Amniotic stem cell (primary cell): ENCODE data around the gene RIC8A.
A peak's percentile ranks its signal among the peaks of the same experiment; 100 is the strongest.
"Not testable (repeated sequence)": the region's sequence is repeated elsewhere in the genome, so short reads cannot be mapped to it uniquely, and the experiment has no call there.

Experiments
- DNase-seq: peaks from one replicate; lab custom pipeline; 2025; lab: John Stamatoyannopoulos, UW

RIC8A gene

DNA sequence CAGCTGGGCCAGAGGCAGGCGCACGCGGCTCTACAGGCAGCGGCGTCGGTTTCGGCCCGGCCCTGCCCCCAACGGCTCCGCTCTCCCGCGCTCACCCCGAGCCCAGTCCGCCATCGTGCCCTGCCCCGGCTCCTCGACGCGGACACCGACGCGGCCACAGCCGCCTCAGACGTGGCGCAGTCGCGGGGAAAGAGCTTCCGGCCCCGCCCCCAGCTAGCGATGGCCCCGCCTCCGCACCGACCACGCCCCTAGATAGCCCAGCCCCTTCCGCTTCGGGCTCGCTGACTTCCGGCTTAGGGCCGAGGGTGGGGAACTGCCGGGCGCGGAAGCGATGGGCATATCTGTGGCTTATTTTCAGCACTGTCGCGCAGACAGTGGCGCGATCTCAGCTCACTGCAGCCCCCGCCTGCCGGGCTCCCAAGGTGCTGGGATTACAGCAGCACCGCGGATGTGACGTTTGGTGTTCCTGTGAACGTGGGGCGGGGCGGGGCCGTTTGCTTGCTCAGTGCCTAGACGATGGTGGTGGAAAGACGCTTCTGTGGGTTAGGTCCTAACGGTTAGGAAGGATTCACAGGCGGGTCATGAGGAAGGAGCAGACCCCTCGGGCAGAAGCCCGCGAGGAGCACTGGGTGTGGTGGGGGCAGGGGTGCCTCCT, at the start of gene RIC8A, which contains the start of gene BET1L:
RIC8A (plus strand) TSS at position 501 of the 655 bp plus-strand sequence. CDS start 1,147 bp downstream, outside the sequence.
BET1L (minus strand) TSS at position 192 of the 655 bp plus-strand sequence; CDS start at position 114, 78 bp downstream.
- DNase-seq, result peak; percentile 94

DNA sequence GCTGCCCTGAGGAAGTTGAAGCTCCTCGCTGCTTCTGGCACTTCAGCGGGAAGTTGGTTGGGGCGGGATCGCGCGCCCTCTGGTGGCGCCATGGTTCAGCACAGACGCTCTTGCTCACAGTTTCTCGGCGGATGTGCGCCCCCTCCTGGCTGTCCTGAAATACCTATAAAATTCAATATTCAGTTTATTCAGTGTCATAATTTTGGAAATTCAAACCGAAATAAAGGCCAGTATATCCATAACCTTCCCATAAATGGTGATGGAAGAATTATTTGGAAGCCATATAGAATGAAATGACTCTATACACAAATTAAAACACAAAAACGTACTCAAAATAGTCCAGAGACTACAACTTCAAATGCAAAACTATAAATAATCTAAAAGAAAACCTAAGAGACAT, 27.3 kb upstream of the RIC8A start:
- not testable (repeated sequence) for DNase-seq

DNA sequence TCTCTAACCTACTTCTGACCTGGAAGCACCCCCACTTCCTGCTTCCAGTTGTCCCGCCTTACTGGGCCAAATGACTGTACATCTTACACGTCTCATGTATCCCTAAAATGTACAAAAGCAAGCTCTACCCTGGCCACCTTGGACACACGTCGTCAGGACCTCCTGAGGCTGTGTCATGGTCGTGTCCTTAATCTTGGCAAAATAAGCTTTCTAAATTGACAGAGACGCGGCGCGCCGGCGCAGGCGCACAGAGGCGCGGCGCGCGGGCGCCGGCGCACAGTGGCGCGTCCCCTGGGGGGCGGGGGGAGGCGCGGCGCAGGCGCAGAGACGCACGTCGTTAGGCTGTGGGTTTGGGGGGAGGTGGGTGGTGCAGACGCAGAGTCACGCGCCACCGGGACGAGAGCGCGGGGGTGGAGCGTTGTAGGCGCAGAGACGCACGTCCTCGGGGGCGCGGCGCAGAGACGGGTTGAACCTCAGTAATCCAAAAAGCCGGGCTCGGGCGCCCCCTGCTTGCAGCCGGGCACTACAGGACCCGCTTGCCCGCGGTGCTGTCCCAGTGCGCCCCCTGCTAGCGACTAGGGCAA, 18.2 kb upstream of the RIC8A start:
- DNase-seq, result not testable (repeated sequence)

DNA sequence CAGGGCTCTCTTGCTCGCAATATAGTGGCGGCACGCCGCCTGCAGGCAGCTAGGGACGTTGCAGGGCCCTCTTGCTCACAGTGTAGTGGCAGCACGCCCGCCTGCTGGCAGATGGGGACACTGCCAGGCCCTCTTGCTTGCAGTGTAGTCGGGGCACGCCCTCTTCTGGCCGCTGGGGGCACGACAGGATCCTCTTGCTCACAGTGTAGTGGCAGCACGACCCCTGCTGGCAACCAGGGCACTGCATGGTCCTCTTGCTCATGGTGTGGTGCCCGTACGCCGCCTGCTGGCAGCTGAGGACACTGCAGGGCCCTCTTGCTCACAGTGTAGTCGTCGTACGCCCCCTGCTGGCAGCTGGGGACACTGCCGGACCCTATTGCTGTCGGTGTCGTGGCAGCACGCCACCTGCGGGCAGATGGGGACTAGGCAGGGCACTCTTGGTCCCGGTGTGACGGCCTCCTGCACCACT, 17.6 kb upstream of the RIC8A start:
- DNase-seq, result not testable (repeated sequence)

DNA sequence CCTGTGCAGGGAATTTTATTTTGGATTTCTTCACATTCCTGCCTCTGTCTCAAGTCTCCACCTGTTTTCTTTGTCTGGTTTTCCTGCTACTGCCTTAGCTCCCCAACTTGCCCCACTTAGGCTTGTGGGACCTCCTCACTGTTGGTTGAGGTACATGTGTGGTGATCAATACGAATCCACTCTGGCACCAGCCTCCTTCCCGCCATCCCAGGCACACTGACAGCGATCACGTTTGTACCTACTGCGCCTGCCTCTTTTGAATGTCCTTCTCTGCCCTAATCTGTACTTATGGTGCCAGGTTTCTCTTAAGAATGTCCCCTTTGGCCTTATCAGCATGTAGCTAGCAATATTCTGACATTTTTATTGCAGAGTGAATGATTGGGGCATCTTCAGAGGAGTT, 17.0 kb upstream of the RIC8A start:
- not testable (repeated sequence) for DNase-seq

DNA sequence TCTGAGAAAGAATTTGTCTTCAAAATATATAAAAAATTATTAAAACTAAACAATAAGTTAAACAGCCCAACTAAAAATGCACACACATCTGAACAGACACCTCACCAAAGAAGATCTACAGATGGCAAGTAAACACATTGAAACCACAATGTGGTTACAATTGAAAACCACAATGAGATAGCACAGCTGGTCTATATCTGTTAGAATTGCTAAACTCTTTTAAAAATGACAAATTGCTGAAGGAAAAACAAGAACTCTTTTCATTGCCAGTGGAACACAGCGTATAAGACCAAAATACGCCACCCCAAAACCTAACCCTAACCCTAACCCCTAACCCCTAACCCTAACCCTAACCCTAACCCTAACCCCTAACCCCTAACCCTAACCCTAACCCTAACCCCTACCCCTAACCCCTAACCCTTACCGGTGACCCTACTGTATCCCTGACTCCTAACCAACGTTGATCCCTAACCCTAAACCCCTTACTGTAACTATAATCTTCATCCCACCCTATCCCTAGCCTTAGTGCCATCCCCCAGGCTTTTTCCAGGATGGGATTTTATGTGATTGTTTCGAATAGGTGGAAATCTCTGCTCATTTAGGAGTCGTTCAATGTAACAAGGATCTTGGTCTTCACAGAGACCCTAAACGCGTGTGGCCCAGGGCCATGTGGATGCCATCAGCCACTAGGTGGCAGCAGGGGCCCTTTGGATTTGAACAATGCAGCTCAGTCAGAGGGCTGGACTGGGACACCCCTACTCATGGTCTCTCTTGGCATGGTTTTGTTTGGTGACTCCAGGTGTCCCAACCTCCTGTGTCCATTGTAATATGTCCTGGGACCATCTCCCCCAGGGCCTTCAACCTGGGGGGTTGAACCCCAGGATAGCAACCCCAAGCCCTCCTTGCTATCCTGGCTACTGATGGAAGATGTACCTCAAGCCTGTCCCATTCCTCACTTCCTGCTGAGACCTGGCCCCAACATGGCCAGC, 15.7 kb upstream of the RIC8A start:
- DNase-seq, result not testable (repeated sequence)

DNA sequence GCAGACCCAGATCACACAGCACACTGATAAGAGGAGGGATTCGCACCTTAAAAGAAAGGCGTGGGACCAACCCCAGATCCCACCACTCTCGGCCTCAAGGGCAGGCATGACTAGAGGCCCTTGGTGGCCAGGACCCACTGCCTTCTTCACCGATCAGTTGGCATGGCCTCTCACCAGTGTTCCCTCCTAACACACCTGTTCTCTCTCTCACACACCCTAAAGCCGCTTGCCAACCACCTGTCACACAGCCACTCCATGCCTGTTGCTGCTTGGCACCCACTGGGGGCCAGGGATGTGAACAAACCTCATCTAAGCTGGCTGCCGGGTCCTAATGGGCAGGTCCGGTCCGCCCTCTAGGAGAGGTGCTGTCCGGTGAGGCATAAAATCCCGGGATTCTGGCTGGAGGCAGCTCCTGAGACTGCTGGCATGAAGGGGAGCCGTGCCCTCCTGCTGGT, 14.8 kb upstream of the RIC8A start, which contains the start of gene SCGB1C1:
SCGB1C1 (plus strand) TSS at position 405 of the 455 bp plus-strand sequence; CDS start at position 427, 22 bp downstream.
- DNase-seq, result not testable (repeated sequence)

DNA sequence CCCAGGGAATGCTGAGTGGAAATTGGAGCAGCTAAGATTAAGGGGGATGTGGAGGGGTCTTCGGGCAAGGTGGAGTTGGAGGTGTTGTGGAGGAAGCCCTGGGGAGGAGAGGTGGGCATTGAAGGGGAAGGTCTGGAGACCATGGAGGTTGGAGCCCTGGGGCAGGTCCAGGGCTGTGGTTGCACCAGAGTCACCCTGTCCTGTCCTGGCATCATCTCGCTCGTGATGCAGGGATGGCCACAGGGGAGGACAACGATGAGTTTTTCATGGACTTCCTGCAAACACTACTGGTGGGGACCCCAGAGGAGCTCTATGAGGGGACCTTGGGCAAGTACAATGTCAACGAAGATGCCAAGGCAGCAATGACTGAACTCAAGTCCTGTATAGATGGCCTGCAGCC, 14.0 kb upstream of the RIC8A start:
- not testable (repeated sequence) for DNase-seq

DNA sequence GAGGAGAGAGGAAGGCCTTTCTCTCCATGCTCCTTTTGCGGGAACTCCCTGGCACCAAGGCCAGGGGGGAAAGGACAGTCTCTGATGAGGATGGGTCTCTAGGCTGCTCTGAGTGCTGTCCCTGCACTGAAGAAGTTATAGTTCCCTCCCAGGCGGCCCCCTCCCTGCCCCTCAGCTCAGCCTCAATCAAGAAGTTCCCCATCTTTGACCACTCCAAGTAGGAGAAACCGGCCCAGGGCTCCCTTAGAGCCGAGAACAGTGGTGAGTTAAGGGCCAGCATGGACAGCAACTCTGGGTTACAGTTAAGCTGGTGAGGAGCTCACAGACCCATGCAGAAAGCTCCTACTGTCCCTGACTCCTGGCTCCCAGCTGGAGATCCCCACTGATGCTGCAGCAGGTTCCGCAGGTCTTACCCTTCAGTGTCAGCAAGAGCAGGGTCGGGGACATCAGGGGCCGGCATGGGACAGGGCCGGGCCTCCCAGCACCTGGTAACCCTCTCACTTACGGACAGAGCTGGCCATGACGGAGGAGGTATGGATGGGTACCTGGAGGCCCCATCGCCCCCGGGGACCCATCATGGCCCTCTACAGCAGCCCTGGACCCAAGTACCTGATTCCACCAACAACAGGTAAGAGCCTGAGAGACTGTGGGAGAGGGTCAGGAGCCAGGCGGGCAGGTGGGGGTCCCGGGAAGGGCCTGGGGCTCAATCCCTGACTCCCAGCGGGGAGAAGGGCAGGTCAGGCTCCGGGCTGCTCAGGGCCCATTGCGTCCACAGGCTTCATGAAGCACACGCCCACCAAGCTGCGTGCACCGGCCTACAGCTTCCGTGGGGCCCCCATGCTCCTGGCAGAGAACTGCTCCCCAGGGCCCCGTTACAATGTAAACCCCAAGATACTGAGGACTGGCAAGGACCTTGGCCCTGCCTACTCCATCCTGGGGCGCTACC, 10.4 kb upstream of the RIC8A start:
- DNase-seq, result no peak

DNA sequence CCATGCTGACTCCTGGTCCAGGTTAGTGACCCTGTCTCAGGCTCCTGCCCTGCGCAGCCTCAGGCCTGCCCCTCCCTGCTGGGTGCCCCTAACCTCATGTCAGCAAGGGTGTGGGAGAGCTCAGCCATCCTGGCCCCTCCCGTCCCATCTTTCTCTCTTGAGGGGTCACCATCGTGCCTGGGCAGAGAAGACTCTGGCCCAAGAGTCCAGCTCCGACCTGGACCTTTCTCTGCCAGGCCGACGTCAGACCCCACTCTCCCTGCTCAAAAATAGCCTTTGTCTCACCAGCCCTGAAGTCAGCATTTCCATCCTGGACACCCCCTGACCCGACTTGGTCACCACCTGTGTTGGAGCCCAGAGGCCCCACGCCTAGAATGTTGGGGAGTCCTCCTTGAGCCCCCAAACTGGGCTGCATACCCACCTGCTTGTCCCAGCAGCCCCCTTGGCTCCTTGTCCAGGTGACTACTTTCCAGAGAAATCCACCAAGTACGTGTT, 9.7 kb upstream of the RIC8A start:
- DNase-seq, result no peak

DNA sequence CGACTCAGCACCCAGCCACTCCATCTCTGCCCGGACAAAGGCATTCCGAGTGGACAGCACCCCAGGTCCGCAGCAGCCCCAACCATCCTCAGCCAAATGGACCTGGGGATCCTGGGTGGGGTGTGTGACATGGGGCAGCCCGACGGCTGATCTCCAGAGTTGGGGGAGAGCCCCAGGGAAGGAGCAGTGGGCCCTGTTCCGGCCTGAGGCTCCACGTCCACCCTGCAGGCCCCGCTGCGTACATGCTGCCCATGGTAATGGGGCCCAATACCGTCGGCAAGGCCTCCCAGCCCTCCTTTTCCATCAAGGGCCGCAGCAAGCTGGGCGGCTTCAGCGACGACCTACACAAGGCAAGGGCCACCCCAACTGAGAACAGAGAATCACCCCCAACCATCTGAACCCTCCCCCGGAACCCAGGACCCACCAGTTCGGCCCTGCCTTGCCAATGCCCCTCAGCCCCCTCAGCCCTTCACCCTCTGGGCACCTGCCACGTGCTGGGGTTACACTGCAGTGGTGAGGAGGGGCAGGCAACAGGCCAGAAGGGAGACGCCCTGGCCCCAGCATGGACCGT, 9.2 kb upstream of the RIC8A start:
- DNase-seq, result no peak

DNA sequence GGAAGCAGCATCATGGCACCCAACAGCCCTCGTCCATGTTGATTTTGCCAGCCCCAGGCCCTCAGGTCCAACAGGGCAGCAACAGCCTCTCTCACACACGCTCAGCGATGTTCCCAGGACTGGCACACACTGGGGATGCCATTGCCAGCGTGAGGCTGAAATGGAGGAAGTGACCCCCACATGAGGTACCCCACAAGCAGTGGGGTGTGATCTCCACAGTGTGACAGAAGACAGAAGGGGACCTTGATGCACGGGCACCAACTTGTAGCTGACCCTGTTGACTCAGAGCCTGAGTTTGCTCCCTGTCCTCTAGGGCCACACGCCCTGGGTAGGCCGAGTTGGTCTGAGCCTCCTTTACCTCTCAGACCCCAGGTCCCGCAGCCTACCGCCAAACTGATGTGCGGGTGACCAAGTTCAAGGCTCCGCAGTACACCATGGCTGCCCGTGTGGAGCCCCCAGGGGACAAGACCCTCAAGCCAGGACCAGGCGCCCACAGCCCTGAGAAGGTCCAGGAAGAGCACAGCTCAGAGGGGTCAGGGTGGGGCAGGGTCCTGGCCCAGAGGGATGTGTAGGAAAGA, 8.4 kb upstream of the RIC8A start:
- no peak for DNase-seq

DNA sequence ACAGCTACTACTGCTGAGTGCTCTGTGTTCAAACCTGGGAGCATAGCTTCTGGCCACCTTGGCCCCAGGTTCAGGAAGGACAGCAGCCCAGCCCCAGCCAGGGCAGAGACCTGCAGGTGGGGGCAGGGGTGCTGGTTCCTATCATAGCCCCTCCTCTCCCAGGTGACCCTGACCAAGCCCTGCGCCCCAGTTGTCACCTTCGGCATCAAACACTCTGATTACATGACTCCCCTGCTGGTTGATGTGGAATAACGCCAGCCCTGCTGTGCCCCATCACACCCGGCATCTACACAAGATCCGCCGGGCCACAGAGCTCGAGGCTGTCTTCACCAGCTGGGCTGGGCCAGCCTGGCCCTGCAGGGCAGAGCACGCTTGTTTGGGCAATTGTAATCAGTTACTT, 7.7 kb upstream of the RIC8A start:
- DNase-seq, result no peak

DNA sequence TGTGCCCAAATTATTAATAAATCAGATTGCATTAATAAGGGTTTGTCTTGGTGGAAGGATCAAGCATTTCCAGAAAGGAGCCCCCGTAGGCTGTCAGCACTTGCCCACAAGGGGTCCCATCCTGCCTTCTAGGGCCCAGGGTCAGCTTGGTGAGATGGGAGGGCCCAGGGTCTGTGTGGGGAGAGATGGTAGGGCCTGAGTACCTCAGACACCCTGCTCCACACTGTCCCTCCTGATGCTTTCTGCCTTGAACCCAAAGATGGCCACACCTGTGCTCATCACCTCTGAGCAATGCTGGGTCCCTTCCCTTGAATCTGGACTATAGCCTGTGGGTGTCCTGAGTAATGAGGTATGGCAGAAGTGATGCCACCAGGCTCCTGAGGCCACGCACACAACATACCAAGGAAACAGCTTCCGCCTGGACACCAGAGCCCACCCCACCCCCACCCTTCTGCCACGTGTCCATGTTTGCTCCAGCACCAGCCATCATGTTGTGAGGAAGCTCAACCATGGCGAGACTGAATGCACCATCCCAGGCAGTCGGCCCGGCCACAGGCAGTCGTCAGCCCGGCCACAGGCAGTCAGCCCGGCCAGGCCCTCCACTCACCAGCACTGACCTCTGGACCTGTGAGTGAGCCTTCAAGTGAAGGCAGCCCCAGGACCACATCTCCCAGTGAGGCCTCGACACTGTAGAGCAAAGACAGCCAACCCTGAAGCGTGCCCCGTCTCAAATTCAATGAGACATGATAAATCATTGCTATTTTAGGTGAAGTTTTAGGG, 7.1 kb upstream of the RIC8A start:
- no peak for DNase-seq

DNA sequence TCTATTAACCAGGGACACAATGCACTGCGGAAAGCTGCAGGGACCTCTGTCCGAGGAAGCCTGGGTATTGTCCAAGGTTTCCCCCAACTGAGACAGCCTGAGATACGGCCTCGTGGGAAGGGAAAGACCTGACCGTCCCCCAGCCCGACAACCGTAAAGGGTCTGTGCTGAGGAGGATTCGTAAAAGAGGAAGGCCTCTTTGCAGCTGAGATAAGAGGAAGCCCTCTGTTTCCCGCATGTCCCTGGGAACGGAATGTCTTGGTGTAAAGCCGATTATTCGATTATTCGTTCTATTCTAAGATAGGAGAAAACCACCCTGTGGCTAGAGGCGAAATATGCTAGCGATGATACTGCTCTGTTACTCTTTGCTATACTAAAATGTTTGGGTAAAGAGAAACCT, 5.5 kb upstream of the RIC8A start:
- no peak for DNase-seq

DNA sequence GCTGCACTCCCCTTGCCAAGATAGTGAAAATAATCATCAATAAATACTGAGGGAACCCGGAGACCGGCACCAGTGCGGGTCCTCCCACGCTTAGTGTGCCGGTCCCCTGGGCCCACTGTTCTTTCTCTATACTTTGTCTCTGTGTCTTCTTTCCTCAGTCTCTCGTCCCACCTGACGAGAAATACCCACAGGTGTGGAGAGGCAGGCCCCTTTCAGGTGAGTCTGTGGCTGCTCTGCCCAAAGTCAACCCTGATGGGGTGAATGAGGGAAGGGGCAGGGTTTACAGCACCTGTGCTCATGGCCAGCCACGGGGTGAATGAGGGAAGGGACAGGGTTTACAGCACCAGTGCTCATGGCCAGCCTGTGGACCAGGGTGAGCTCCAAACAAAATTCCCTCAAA, 5.0 kb upstream of the RIC8A start:
- no peak for DNase-seq

DNA sequence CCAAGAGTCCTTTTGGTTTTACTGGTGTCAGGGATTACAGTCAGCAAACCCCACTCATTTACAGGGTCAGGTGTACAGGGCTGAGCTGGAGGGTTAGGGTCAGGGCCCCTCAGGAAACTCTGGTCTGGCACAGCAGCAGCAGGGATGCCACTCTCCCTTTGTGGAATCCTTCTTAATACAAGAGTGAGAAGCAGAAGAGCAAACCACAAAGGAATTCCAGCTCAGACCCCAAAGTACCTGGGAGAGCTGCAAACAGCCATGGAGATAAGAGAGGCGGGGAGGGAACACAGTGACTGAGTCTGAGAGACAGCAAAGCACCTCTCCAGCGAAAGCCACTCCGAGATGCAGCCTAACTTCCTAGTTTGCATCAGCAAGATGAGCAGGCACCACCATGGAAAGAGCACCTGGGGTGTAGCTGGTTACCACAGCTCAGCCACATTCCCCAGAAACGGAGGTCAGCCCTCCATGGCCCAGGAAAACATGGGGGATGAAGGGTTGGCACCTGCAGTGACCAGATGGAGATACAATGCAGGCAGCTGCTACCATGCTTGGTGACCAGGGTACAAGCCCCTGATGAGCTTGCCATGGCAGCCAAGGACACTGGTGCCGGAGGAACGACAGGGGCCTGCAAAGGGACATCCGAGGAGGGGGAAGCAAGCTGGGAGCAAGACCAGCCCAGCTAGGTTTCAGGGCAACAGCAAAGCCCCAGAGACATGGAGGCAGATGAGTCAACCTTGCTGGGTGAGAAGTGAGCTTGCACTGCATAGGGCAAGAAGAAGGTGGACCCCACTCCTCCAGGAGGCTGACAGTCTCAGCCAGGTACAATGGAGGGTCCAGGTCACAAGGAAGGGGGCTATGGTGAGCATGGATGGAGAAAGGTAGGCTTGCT, 4.2 kb upstream of the RIC8A start:
- no peak for DNase-seq

DNA sequence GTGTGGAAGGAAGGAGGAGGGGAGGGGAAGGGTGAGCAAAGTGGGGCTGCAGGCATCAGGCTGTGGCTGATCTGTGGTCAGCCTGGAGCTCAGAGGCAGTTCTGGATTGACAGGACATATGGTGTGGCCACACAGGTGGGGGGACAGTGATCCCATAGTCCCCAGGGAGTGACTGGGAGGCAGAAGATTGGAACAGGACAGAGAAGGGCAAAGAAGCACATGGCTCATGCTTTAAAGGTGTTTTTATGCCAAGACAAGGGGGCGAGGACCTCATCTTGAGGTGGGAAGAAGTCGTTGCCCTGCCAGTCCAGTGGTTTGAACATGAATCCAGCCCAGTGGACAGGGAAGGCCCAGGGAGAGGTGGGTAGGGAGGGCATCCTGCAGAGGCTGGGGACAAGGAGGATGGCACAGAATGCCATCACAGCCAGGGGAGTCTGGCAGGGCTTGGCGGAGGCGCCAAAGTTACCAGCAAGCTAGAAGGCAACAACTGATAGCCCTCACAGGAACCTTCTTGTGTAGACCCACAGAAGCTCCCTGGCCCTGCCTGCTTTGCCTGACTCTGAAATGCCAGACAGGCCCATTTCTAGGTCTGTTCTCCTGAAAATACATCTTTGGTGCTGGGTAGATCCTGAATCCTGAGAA, 3.4 kb upstream of the RIC8A start:
- DNase-seq, result no peak
